Ectodermal cell (in vitro differentiated cells): Measurements from ENCODE around the gene MPG.

Experiments
- H3K27ac ChIP-seq: 2 replicates; pipeline ENCODE4 v1.7.0; 2013; ENCODE audit warnings: mild to moderate bottlenecking, low read depth, low read length; ENCODE audit not compliant: insufficient read depth, poor library complexity, severe bottlenecking
- H3K27me3 ChIP-seq: 2 replicates; pipeline ENCODE4 v1.7.0; 2013; ENCODE audit warnings: mild to moderate bottlenecking, low read length; ENCODE audit not compliant: insufficient read depth, control insufficient read depth, poor library complexity, severe bottlenecking
- H3K36me3 ChIP-seq: one replicate; pipeline ENCODE4 v1.7.0; 2013; ENCODE audit warnings: low read length; ENCODE audit not compliant: control insufficient read depth, insufficient read depth
- H3K4me1 ChIP-seq: one replicate; pipeline ENCODE4 v1.7.0; 2013; ENCODE audit warnings: low read length; ENCODE audit not compliant: control insufficient read depth, insufficient read depth
- H3K4me3 ChIP-seq: 2 replicates; pipeline ENCODE4 v1.7.0; 2013; ENCODE audit warnings: low read depth, low read length, control low read depth; ENCODE audit not compliant: insufficient read depth
- H3K9me3 ChIP-seq: 2 replicates; pipeline ENCODE4 v1.7.0; 2013; ENCODE audit warnings: mild to moderate bottlenecking, low read length, moderate library complexity; ENCODE audit not compliant: control insufficient read depth
- WGBS, 2 experiments: methylation state at CpG; one replicate each; pipeline ENCODE4 v1.1.7; 2013; ENCODE audit warnings: missing lambda C conversion rate in 2 of 2; 5-methylcytosine and 5-hydroxymethylcytosine counted together

The MPG gene

GRCh38 chr16:60929-61878 lies 16.8 kb upstream of the MPG start:
- no peak overlapping the region for H3K4me3 ChIP-seq
- H3K27me3 ChIP-seq = no peaks in the 10 kb centered on the region
- H3K4me1 ChIP-seq = no peaks in the 10 kb centered on the region
- no peak overlapping the region for H3K27ac ChIP-seq
- no peaks in the 10 kb centered on the region for H3K9me3 ChIP-seq
- H3K36me3 ChIP-seq = peaks cover 22% of the 10 kb centered on the region
- WGBS, 2 experiments = 94 to 95% methylated on average over 89 of the region's 89 CpGs

GRCh38 chr16:61879-62281 lies 16.1 kb upstream of the MPG start:
- H3K27ac ChIP-seq = no peak overlapping the region
- H3K4me1 ChIP-seq = peaks cover under 1% of the 10 kb centered on the region
- no peaks in the 10 kb centered on the region for H3K9me3 ChIP-seq
- 97% methylated on average over 32 of the region's 32 CpGs for WGBS, 2 experiments
- no peak overlapping the region for H3K4me3 ChIP-seq
- no peaks in the 10 kb centered on the region for H3K27me3 ChIP-seq
- peaks cover 22% of the 10 kb centered on the region for H3K36me3 ChIP-seq

DNA sequence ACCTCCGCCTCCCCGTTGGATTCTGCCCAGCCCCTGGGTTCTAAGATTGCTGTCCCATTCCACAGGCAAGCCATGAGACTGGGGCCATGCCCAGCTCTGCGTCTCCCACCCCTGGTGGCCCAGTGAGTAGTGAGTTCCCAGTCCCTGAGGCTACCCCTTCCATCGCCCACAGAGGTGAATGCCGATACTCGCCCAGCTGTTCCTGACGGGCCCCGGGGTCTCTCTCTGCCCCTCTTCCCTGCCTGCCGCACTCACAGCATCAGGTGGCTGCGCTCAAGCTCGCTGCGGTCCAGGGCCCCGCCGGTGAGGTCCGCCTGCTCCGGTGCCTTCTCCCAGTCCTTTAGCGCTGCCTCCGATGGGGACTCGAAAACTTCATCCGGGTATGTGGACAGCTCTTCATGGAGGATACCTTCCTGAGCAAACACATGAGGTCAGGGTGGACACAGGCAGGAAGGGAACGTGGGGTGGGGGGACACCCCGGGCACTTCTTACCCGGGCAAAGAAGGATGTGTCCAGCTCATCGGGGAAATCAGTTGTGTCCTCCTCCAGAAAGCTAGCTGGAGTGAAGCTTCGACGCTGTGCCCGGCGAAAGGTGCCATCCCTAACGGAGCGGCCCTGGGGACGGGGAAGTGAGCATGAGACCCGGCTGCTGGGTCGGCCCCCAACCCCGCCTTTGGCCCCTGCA lies 15.6 kb upstream of the MPG start:
- H3K27ac ChIP-seq = no peak overlapping the region
- no peak overlapping the region for H3K4me3 ChIP-seq
- peaks cover 6% of the 10 kb centered on the region for H3K4me1 ChIP-seq
- peaks cover 22% of the 10 kb centered on the region for H3K36me3 ChIP-seq
- no peaks in the 10 kb centered on the region for H3K27me3 ChIP-seq
- WGBS, 2 experiments = 96% methylated on average over 34 of the region's 34 CpGs
- H3K9me3 ChIP-seq = no peaks in the 10 kb centered on the region

GRCh38 chr16:62968-63391 lies 15.0 kb upstream of the MPG start:
- WGBS, 2 experiments = 95 to 96% methylated on average over 21 of the region's 21 CpGs
- H3K9me3 ChIP-seq = no peaks in the 10 kb centered on the region
- H3K4me1 ChIP-seq = peaks cover 11% of the 10 kb centered on the region
- no peak overlapping the region for H3K4me3 ChIP-seq
- no peaks in the 10 kb centered on the region for H3K27me3 ChIP-seq
- no peak overlapping the region for H3K27ac ChIP-seq
- peaks cover 22% of the 10 kb centered on the region for H3K36me3 ChIP-seq

- H3K27ac ChIP-seq = no peak overlapping the region
- H3K9me3 ChIP-seq = no peaks in the 10 kb centered on the region
- WGBS, 2 experiments = 96% methylated on average over 16 of the region's 16 CpGs
- peaks cover 16% of the 10 kb centered on the region for H3K4me1 ChIP-seq
- no peaks in the 10 kb centered on the region for H3K27me3 ChIP-seq
- H3K36me3 ChIP-seq = peaks cover 22% of the 10 kb centered on the region
- H3K4me3 ChIP-seq = no peak overlapping the region
These were observed 14.6 kb upstream of the MPG start for GRCh38 chr16:63466-63865.

GRCh38 chr16:63998-64913 lies 13.8 kb upstream of the MPG start:
- H3K4me3 ChIP-seq = no peak overlapping the region
- no peak overlapping the region for H3K27ac ChIP-seq
- peaks cover 18% of the 10 kb centered on the region for H3K4me1 ChIP-seq
- peaks cover 14% of the 10 kb centered on the region for H3K36me3 ChIP-seq
- H3K27me3 ChIP-seq = no peaks in the 10 kb centered on the region
- WGBS, 2 experiments = 95% methylated on average over 25 of the region's 25 CpGs
- no peaks in the 10 kb centered on the region for H3K9me3 ChIP-seq

GRCh38 chr16:64914-65255 lies 13.1 kb upstream of the MPG start:
- WGBS, 2 experiments = 83 to 84% methylated on average over 9 of the region's 9 CpGs
- H3K4me3 ChIP-seq = no peak overlapping the region
- peaks cover 20% of the 10 kb centered on the region for H3K4me1 ChIP-seq
- H3K36me3 ChIP-seq = peaks cover 10% of the 10 kb centered on the region
- H3K27ac ChIP-seq = no peak overlapping the region
- no peaks in the 10 kb centered on the region for H3K9me3 ChIP-seq
- no peaks in the 10 kb centered on the region for H3K27me3 ChIP-seq

DNA sequence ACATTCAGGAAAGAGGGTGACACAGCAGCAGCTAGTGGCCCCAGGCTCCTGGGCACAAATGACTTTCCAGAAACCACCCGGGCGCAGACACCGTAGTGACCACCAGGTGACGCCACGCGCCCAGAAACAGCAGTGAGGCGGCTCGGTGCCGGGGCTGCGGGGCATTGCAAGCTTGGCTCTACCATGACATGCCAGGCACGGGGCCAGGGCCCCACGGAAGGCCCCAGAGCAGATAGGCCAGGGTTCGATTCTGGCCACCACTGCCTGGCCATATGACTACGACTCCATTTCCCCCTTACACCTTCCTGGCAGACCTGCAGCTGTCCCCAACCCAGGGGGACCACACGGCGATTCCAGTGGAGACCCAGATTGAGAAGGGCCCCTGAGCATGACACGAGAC lies 12.3 kb upstream of the MPG start:
- H3K27ac ChIP-seq = no peak overlapping the region
- H3K4me1 ChIP-seq = peaks cover 21% of the 10 kb centered on the region
- no peaks in the 10 kb centered on the region for H3K9me3 ChIP-seq
- WGBS, 2 experiments = 27 to 30% methylated on average over 17 of the region's 17 CpGs
- no peak overlapping the region for H3K4me3 ChIP-seq
- no peaks in the 10 kb centered on the region for H3K27me3 ChIP-seq
- peaks cover 10% of the 10 kb centered on the region for H3K36me3 ChIP-seq

DNA sequence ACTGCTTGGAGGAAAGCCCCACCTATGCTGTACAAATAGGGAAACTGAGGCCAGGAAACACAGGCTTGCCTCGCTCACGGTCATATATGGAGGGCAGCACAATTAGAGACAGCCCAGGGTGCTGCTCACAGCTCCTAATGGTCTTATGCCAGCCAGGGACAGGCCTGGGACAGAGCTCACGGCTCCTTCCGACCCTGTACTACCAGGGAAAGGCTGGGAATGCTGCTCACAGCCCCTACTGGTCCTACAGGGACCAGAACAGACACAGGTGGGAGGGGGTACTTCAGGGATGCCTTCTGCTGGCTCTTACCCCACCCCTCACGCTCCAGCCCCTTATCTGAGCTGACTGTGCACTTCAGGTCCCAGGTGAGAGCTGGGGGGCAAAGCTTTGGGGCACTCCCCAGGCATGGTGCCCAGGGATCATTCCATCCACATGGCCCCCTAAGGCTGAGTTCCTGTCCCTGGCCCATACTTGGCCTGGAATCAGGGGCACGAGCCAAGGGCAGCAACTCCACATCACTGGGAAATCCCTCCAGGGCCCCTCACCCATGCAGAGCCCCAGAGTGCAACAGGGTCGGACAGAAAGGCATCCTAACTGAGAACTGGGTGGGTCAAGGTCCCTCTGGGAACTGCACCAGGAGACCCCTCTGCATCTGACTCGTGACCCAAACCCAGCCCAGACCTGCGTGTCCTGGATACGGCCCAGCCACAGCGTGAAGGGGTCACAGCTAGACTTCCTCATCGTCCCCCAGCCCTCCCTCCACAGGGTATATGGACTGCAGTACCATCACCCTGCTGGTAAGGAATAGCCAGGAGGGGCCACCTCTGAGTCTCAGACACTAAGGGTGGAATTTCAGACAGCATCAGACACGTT lies 11.5 kb upstream of the MPG start:
- H3K4me1 ChIP-seq = peaks cover 27% of the 10 kb centered on the region
- 89 to 91% methylated on average over 13 of the region's 13 CpGs for WGBS, 2 experiments
- peaks cover 7% of the 10 kb centered on the region for H3K36me3 ChIP-seq
- H3K27ac ChIP-seq = no peak overlapping the region
- H3K27me3 ChIP-seq = peaks cover 3% of the 10 kb centered on the region
- H3K9me3 ChIP-seq = no peaks in the 10 kb centered on the region
- H3K4me3 ChIP-seq = no peak overlapping the region
